ENCODE results near the gene MICAL2.

MICAL2 gene

GRCh38 chr11:12182676-12183541 is 72.5 kb downstream of the MICAL2 start:
- DNase-seq (ENCODE audit: insufficient read length, low spot score) (peak; percentile 77), FAIRE-seq (peak; percentile 82)

- DNase-seq (ENCODE audit: insufficient read length, low spot score) (no peak), FAIRE-seq (no peak)
These were observed 73.6 kb downstream of the MICAL2 start for GRCh38 chr11:12183827-12184620.

- no peak for FAIRE-seq
- DNase-seq (ENCODE audit: insufficient read length, low spot score): no peak
These were observed 74.3 kb downstream of the MICAL2 start for GRCh38 chr11:12184699-12185098.

- no peak for FAIRE-seq
- no peak for DNase-seq (ENCODE audit: insufficient read length, low spot score)
These were observed 74.8 kb downstream of the MICAL2 start for GRCh38 chr11:12185106-12185690.

GRCh38 chr11:12185914-12186313 is 75.5 kb downstream of the MICAL2 start:
- no peak for DNase-seq (ENCODE audit: insufficient read length, low spot score)
- FAIRE-seq: no peak

GRCh38 chr11:12186701-12187100 is 76.3 kb downstream of the MICAL2 start:
- no peak for FAIRE-seq
- no peak for DNase-seq (ENCODE audit: insufficient read length, low spot score)

GRCh38 chr11:12187399-12187798 is 77.0 kb downstream of the MICAL2 start:
- FAIRE-seq (no peak), DNase-seq (ENCODE audit: insufficient read length, low spot score) (no peak)

GRCh38 chr11:12188548-12189317 is 78.3 kb downstream of the MICAL2 start:
- DNase-seq (ENCODE audit: insufficient read length, low spot score): no peak
- FAIRE-seq: no peak

GRCh38 chr11:12189543-12190235 is 79.3 kb downstream of the MICAL2 start:
- peak; percentile 55 for FAIRE-seq
- peak; percentile 77 for DNase-seq (ENCODE audit: insufficient read length, low spot score)

- DNase-seq (ENCODE audit: insufficient read length, low spot score) (no peak), FAIRE-seq (no peak)
These were observed 80.1 kb downstream of the MICAL2 start for GRCh38 chr11:12190511-12190910.

- FAIRE-seq: no peak
- no peak for DNase-seq (ENCODE audit: insufficient read length, low spot score)
These were observed 82.6 kb downstream of the MICAL2 start for GRCh38 chr11:12192794-12193514.

GRCh38 chr11:12193515-12194336 is 83.3 kb downstream of the MICAL2 start:
- no peak for FAIRE-seq
- DNase-seq (ENCODE audit: insufficient read length, low spot score): no peak

- FAIRE-seq (no peak), DNase-seq (ENCODE audit: insufficient read length, low spot score) (no peak)
These were observed 85.4 kb downstream of the MICAL2 start for GRCh38 chr11:12195768-12196167.

- no peak for FAIRE-seq
These were observed 85.9 kb downstream of the MICAL2 start for GRCh38 chr11:12196308-12196707.

GRCh38 chr11:12196872-12197271 is 86.5 kb downstream of the MICAL2 start:
- FAIRE-seq: no peak

More at GRCh38 chr11:12196308-12196707, 85.9 kb downstream of the MICAL2 start:
- no peak for DNase-seq (ENCODE audit: insufficient read length, low spot score)

GRCh38 chr11:12198251-12199222 is 88.1 kb downstream of the MICAL2 start:
- FAIRE-seq (no peak), DNase-seq (ENCODE audit: insufficient read length, low spot score) (no peak)

More at GRCh38 chr11:12196872-12197271, 86.5 kb downstream of the MICAL2 start:
- no peak for DNase-seq (ENCODE audit: insufficient read length, low spot score)

- DNase-seq (ENCODE audit: insufficient read length, low spot score) (no peak), FAIRE-seq (no peak)
These were observed 89.0 kb downstream of the MICAL2 start for GRCh38 chr11:12199231-12199948.

Measured in HTR-8/SVneo (cell line).